ENCODE measurements around the gene GASK1B.

GASK1B gene

DNA sequence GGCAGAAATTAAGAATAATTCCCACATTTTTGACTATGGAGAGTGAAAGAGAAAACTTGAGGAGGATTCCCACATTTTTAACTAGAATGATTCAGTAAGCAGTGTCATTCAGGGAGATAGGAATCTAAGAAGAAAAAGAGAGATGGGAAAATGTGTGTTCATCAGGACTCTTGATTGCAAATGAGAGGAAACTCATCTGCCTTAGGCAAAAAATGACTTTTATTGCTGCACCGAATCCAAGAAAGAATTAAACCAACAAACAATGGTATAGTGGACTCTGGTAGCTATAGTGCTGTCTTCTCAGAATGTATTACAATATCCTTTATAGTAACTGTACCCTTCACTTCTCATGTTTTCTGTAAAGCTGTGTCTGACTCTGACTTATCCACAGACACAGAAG lies 22.5 kb upstream of the GASK1B start:
- H3K27ac ChIP-seq (ENCODE audit: low read depth, low read length, poor library complexity, severe bottlenecking): no peak overlapping the region
- TF ChIP-seq, protein P1, sequence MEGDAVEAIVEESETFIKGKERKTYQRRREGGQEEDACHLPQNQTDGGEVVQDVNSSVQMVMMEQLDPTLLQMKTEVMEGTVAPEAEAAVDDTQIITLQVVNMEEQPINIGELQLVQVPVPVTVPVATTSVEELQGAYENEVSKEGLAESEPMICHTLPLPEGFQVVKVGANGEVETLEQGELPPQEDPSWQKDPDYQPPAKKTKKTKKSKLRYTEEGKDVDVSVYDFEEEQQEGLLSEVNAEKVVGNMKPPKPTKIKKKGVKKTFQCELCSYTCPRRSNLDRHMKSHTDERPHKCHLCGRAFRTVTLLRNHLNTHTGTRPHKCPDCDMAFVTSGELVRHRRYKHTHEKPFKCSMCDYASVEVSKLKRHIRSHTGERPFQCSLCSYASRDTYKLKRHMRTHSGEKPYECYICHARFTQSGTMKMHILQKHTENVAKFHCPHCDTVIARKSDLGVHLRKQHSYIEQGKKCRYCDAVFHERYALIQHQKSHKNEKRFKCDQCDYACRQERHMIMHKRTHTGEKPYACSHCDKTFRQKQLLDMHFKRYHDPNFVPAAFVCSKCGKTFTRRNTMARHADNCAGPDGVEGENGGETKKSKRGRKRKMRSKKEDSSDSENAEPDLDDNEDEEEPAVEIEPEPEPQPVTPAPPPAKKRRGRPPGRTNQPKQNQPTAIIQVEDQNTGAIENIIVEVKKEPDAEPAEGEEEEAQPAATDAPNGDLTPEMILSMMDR (IDR thresholded peaks at IDR 0.05; ENCODE audit: low read length): no peak
- TF ChIP-seq EZH2 (IDR thresholded peaks at IDR 0.05; ENCODE audit: borderline replicate concordance, low read length): no peak

DNA sequence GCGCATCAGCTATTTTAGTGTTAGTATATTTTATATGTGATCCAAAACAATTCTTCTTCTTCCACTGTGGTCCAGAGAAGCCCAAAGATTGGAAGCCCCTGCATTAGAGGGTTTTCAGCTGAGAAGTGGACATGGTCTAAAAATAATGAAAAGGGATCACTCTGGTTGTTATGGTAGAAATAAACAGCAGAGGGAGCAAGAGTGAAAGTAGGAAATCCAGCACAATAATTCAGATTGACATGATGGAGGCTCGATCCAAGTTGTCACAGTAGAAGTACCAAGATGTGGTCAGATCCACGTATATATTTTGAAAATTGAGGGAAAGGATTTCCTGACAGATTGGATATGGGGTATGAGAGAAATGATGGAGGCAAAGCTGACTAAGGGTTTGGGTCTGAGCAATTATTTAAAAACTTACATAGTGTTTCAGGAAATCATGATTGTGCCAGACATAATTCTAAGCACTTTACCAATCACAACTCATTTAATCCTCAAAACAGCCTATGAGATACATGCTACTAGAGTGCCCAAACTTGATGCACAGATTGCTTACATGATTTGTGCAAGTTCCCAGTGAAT lies 20.4 kb upstream of the GASK1B start:
- H3K36me3 ChIP-seq (ENCODE audit: insufficient read depth, low read length): no peaks in the 10 kb centered on the region
- no peaks in the 10 kb centered on the region for H3K9me3 ChIP-seq (ENCODE audit: low read length)
- H3K4me2 ChIP-seq (ENCODE audit: low read length): no peak overlapping the region
- no peaks in the 10 kb centered on the region for H3K4me1 ChIP-seq (ENCODE audit: insufficient read depth, low read length, severe bottlenecking)
- H4K20me1 ChIP-seq (ENCODE audit: insufficient read depth, low read length): no peaks in the 10 kb centered on the region
- no peak for TF ChIP-seq EZH2 (IDR thresholded peaks at IDR 0.05; ENCODE audit: borderline replicate concordance, low read length)
- TF ChIP-seq, protein P1 (IDR thresholded peaks at IDR 0.05; ENCODE audit: low read length): peak; percentile 51
- H3K9ac ChIP-seq (ENCODE audit: low read length): no peak overlapping the region
- H3K4me3 ChIP-seq (ENCODE audit: low read depth, low read length, poor library complexity, severe bottlenecking): no peak overlapping the region
- H3K79me2 ChIP-seq (ENCODE audit: insufficient read depth, low read length): no peaks in the 10 kb centered on the region
- H3K9me2 ChIP-seq (ENCODE audit: low read depth, low read length): no peaks in the 10 kb centered on the region
- no peaks in the 10 kb centered on the region for H3F3A ChIP-seq (ENCODE audit: insufficient read depth, low read length)
- H3K27ac ChIP-seq (ENCODE audit: low read depth, low read length, poor library complexity, severe bottlenecking): no peak overlapping the region
- no peak overlapping the region for H2AFZ ChIP-seq (ENCODE audit: low read length)
- H3K27me3 ChIP-seq (ENCODE audit: insufficient read depth, low read length): no peaks in the 10 kb centered on the region

More for the DNA sequence above, 22.5 kb upstream of the GASK1B start:
- Histone ChIP-seq H3K9ac (ENCODE audit: low read length) (no peak overlapping the region), H3K9me2 (ENCODE audit: low read depth, low read length) (no peaks in the 10 kb centered on the region), H3K4me3 (ENCODE audit: low read depth, low read length, poor library complexity, severe bottlenecking) (no peak overlapping the region), H3K36me3 (ENCODE audit: insufficient read depth, low read length) (no peaks in the 10 kb centered on the region), H3K79me2 (ENCODE audit: insufficient read depth, low read length) (no peaks in the 10 kb centered on the region), H2AFZ (ENCODE audit: low read length) (no peak overlapping the region), H3K9me3 (ENCODE audit: low read length) (no peaks in the 10 kb centered on the region), H4K20me1 (ENCODE audit: insufficient read depth, low read length) (no peaks in the 10 kb centered on the region), H3K4me2 (ENCODE audit: low read length) (no peak overlapping the region), H3K4me1 (ENCODE audit: insufficient read depth, low read length, severe bottlenecking) (no peaks in the 10 kb centered on the region), H3F3A (ENCODE audit: insufficient read depth, low read length) (no peaks in the 10 kb centered on the region), H3K27me3 (ENCODE audit: insufficient read depth, low read length) (no peaks in the 10 kb centered on the region)

DNA sequence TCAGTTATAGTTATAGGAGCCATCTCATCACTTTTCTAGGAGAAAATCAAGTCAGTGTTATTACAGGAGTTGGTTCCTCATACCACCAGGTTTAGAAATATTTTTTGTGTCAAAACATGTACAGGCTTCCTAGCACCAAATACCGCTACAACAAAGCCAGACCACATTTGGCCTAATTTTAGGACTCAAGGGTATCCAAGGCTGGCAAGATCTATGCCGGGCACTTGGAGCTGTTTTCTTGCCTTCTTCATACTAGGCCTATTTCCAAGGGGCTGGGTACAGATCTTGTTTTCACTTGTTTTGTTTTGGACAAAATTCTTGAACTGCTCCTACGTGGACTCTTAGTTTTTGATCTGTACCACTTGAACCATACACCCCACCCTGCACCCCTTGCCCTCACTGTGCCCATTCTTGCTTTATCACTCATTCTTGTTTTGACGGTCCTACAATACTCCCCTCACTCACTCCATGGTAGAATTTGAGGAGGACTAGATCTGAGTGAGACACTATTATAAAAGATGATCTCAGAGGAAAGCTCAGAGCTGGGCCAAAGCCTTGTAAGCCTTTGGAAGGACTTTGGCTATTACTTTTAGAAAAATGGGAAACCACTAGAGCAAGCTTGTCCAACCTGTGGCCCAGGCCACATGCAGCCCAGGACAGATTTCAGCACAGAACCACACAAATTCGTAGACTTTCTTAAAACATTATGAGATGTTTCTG lies 19.8 kb upstream of the GASK1B start:
- H4K20me1 ChIP-seq (ENCODE audit: insufficient read depth, low read length): no peaks in the 10 kb centered on the region
- no peaks in the 10 kb centered on the region for H3K27me3 ChIP-seq (ENCODE audit: insufficient read depth, low read length)
- no peaks in the 10 kb centered on the region for H3K36me3 ChIP-seq (ENCODE audit: insufficient read depth, low read length)
- H3K27ac ChIP-seq (ENCODE audit: low read depth, low read length, poor library complexity, severe bottlenecking): no peak overlapping the region
- no peaks in the 10 kb centered on the region for H3K4me1 ChIP-seq (ENCODE audit: insufficient read depth, low read length, severe bottlenecking)
- H3K9me3 ChIP-seq (ENCODE audit: low read length): no peaks in the 10 kb centered on the region
- no peaks in the 10 kb centered on the region for H3K79me2 ChIP-seq (ENCODE audit: insufficient read depth, low read length)
- no peak overlapping the region for H2AFZ ChIP-seq (ENCODE audit: low read length)
- H3K9me2 ChIP-seq (ENCODE audit: low read depth, low read length): no peaks in the 10 kb centered on the region
- H3K9ac ChIP-seq (ENCODE audit: low read length): no peak overlapping the region
- H3K4me3 ChIP-seq (ENCODE audit: low read depth, low read length, poor library complexity, severe bottlenecking): no peak overlapping the region
- H3K4me2 ChIP-seq (ENCODE audit: low read length): no peak overlapping the region
- H3F3A ChIP-seq (ENCODE audit: insufficient read depth, low read length): no peaks in the 10 kb centered on the region
- TF ChIP-seq EZH2 (IDR thresholded peaks at IDR 0.05; ENCODE audit: borderline replicate concordance, low read length): no peak
- TF ChIP-seq, protein P1 (IDR thresholded peaks at IDR 0.05; ENCODE audit: low read length): no peak
